A673 (cell line): ENCODE results near the gene SPTLC3. TPM values are rescaled to one million over a fixed set of nuclear protein-coding genes. Genes with fewer than 3 reads are reported as not detected.

ENCODE experiments used
- BruUV-seq: library from RNA; stranded (reverse); fragments of 400-500 nt; replicated peaks from 2 replicates; lab custom pipeline; 2021; lab: Mats Ljungman, UMichigan
- CTCF ChIA-PET: fragments of 300-600 bp; sonication (Branson Sonifier 250); formaldehyde crosslinking; loops from one replicate; lab custom pipeline; 2022; ENCODE audit warnings: antibody characterized with exemption; lab: Charles Lee
- POLR2A ChIA-PET: fragments of 300-600 bp; sonication (Branson Sonifier 250); formaldehyde crosslinking; loops from one replicate; lab custom pipeline; 2022; ENCODE audit warnings: antibody characterized with exemption; ENCODE audit not compliant: low non-redundant PET; lab: Charles Lee
- DNase-seq: peaks from one replicate; pipeline ENCODE4 v3.0.0-alpha.2; 2015; ENCODE audit warnings: low spot score
- H3K27ac ChIP-seq: fragments of 200-600 bp; sonication (generic); 2 replicates; pipeline ENCODE4 v1.5.1; 2016; ENCODE audit warnings: mixed run types, low read depth, mild to moderate bottlenecking, mixed read lengths, antibody characterized with exemption, low read length; ENCODE audit not compliant: poor library complexity, severe bottlenecking
- H3K27me3 ChIP-seq: fragments of 200-600 bp; sonication (generic); replicated peaks from 2 replicates; pipeline ENCODE4 v1.6.1; 2017; ENCODE audit warnings: mixed run types, low read depth, mild to moderate bottlenecking, mixed read lengths, antibody characterized with exemption, low read length; ENCODE audit not compliant: insufficient read depth, poor library complexity
- H3K36me3 ChIP-seq: fragments of 200-600 bp; sonication (generic); 2 replicates; pipeline ENCODE4 v1.6.1; 2016; ENCODE audit warnings: mixed run types, mild to moderate bottlenecking, mixed read lengths, antibody characterized with exemption, low read length; ENCODE audit not compliant: insufficient read depth, poor library complexity, severe bottlenecking
- H3K4me1 ChIP-seq: fragments of 200-600 bp; sonication (generic); 2 replicates; pipeline ENCODE4 v1.6.1; 2017; ENCODE audit warnings: mixed run types, mild to moderate bottlenecking, mixed read lengths, antibody characterized with exemption, low read length; ENCODE audit not compliant: insufficient read depth, poor library complexity, severe bottlenecking
- H3K4me3 ChIP-seq: fragments of 200-600 bp; sonication (generic); 2 replicates; pipeline ENCODE4 v1.5.1; 2016; ENCODE audit warnings: low read depth, mixed run types, mild to moderate bottlenecking, mixed read lengths, low read length; ENCODE audit not compliant: poor library complexity, severe bottlenecking
- H3K9me3 ChIP-seq: fragments of 200-600 bp; sonication (generic); 2 replicates; pipeline ENCODE4 v1.6.1; 2016; ENCODE audit warnings: mixed run types, low read depth, mild to moderate bottlenecking, mixed read lengths, antibody characterized with exemption, low read length; ENCODE audit not compliant: poor library complexity, severe bottlenecking
- CTCF ChIP-seq: fragments of 300-800, 200-600 bp; sonication (generic); conservative IDR thresholded peaks from 2 replicates; pipeline ENCODE4 v1.5.1; 2017; ENCODE audit warnings: low read depth, mild to moderate bottlenecking, antibody characterized with exemption, low read length, moderate library complexity, mixed read lengths
- EZH2 ChIP-seq: fragments of 200-600 bp; sonication (generic); IDR thresholded peaks from 2 replicates; pipeline ENCODE4 v1.6.1; 2017; ENCODE audit warnings: borderline replicate concordance, low read depth, mild to moderate bottlenecking, mixed read lengths, antibody characterized with exemption, low read length; ENCODE audit not compliant: poor library complexity, severe bottlenecking
- intact Hi-C: fragments of 100-400 bp; cut with micrococcal nuclease; formaldehyde crosslinking; loops from one replicate; pipeline ENCODE4 v1.10.0; 2022; ENCODE audit not compliant: unreplicated experiment
- total RNA-seq: library from RNA; stranded (reverse); gene quantifications from 2 replicates; pipeline ENCODE4 v1.2.3, GENCODE V29; 2021

SPTLC3 gene
- total RNA-seq, 1 experiment from 2014 or later: 0.06 TPM

GRCh38 chr20:13159889-13160288 lies 151.1 kb downstream of the SPTLC3 start:
- BruUV-seq: no TSS peak

GRCh38 chr20:13165203-13165602 lies 156.4 kb downstream of the SPTLC3 start:
- ChIA-PET CTCF (no interaction called here), POLR2A (no interaction called here)
- Histone ChIP-seq H3K36me3 (no peaks in the 10 kb centered on the region), H3K4me1 (no peaks in the 10 kb centered on the region), H3K4me3 (no peak overlapping the region), H3K27ac (no peak overlapping the region), H3K9me3 (no peaks in the 10 kb centered on the region), H3K27me3 (no peaks in the 10 kb centered on the region)
- BruUV-seq: no TSS peak
- intact Hi-C loops: no loop called here
- no peak for TF ChIP-seq CTCF
- no peak for TF ChIP-seq EZH2
- DNase-seq: no peak

More at GRCh38 chr20:13159889-13160288, 151.1 kb downstream of the SPTLC3 start:
- TF ChIP-seq EZH2 (no peak), CTCF (no peak)
- ChIA-PET POLR2A (no interaction called here), CTCF (no interaction called here)
- Histone ChIP-seq H3K36me3 (no peaks in the 10 kb centered on the region), H3K27ac (no peak overlapping the region), H3K4me3 (no peak overlapping the region), H3K27me3 (peaks cover 11% of the 10 kb centered on the region), H3K9me3 (no peaks in the 10 kb centered on the region), H3K4me1 (no peaks in the 10 kb centered on the region)
- DNase-seq: no peak
- intact Hi-C loops: no loop called here

- Histone ChIP-seq H3K9me3 (no peaks in the 10 kb centered on the region), H3K4me3 (no peak overlapping the region), H3K27ac (no peak overlapping the region), H3K36me3 (no peaks in the 10 kb centered on the region), H3K27me3 (no peaks in the 10 kb centered on the region), H3K4me1 (no peaks in the 10 kb centered on the region)
- intact Hi-C loops: no loop called here
- ChIA-PET CTCF (no interaction called here), POLR2A (no interaction called here)
- no peak for DNase-seq
- BruUV-seq: no TSS peak
- no peak for TF ChIP-seq CTCF
These were observed 157.2 kb downstream of the SPTLC3 start for GRCh38 chr20:13166011-13166410.
